Uterus (tissue), 4 donors: ENCODE results near the gene MS4A1. TPM values are rescaled to one million over a fixed set of nuclear protein-coding genes. Genes with fewer than 3 reads are reported as not detected.
"Not testable (repeated sequence)": the region's sequence is repeated elsewhere in the genome, so short reads cannot be mapped to it uniquely, and the experiment has no call there.

Experiments used
- DNase-seq, 2 donors: peaks; one replicate each; pipeline ENCODE4 v3.0.0-alpha.2; 2019 to 2020
- H3K27ac ChIP-seq, 2 donors: fragments of 200-600 bp; sonication (generic); 1 replicate in 1 of 2; 2 replicates in 1 of 2; pipeline ENCODE4 v1.5.1; 2016 to 2018
- H3K27me3 ChIP-seq, 2 donors: fragments of 200-600 bp; sonication (generic); one replicate each; pipeline ENCODE4 v1.5.1; 2018 to 2019; ENCODE audit warnings: control low read depth in 1 of 2
- H3K36me3 ChIP-seq, 2 donors: fragments of 200-600 bp; sonication (generic); one replicate each; pipeline ENCODE4 v1.5.1; 2019; ENCODE audit warnings: control low read depth in 1 of 2
- H3K4me1 ChIP-seq, 2 donors: fragments of 200-600 bp; sonication (generic); one replicate each; pipeline ENCODE4 v1.5.1; 2018 to 2019; ENCODE audit warnings: control low read depth in 1 of 2
- H3K4me3 ChIP-seq, 2 donors: fragments of 200-600 bp; sonication (generic); 1 replicate in 1 of 2; 2 replicates in 1 of 2; pipeline ENCODE4 v1.5.1; 2018 to 2019; ENCODE audit warnings: mild to moderate bottlenecking in 1 of 2
- H3K9me3 ChIP-seq, 2 donors: fragments of 200-600 bp; sonication (generic); one replicate each; pipeline ENCODE4 v1.5.1; 2019; ENCODE audit warnings: control low read depth in 1 of 2
- POLR2A ChIP-seq, 2 donors: fragments of 450-650 bp; IDR thresholded peaks; one replicate each; pipeline ENCODE4 v1.6.1; 2016; ENCODE audit warnings: antibody characterized with exemption in 2 of 2, mild to moderate bottlenecking in 1 of 2, moderate library complexity in 1 of 2
- intact Hi-C: fragments of 100-400 bp; cut with DNase I; formaldehyde crosslinking; loops from one replicate; pipeline ENCODE4 v1.15.1; 2023; ENCODE audit warnings: low total_unique reads
- total RNA-seq, 4 donors: library from RNA; depleted of rRNA in 3 of 4; stranded (reverse); fragments of >200 nt in 3 of 4; gene quantifications; one replicate each; pipeline versions ENCODE4 v1.1.0 to v1.2.4, GENCODE V29; 2014 to 2023
- TF ChIP-seq, protein P1 (sequence below), 4 experiments: fragments of 200-600 bp in 2 of 4; fragments of 450-650 bp in 2 of 4; sonication (generic) in 2 of 4; IDR thresholded peaks; one replicate each; pipeline ENCODE4 v1.5.1; 2016 to 2019; ENCODE audit warnings: antibody characterized with exemption in 4 of 4, mild to moderate bottlenecking in 2 of 4, moderate library complexity in 1 of 4
- donor health status: DM: yes; HTN: yes; CAD: no.

Gene MS4A1
- total RNA-seq, 4 donors from 2014 or later = 0.12 to 1.9 (median 0.59) TPM; not detected in 1

DNA sequence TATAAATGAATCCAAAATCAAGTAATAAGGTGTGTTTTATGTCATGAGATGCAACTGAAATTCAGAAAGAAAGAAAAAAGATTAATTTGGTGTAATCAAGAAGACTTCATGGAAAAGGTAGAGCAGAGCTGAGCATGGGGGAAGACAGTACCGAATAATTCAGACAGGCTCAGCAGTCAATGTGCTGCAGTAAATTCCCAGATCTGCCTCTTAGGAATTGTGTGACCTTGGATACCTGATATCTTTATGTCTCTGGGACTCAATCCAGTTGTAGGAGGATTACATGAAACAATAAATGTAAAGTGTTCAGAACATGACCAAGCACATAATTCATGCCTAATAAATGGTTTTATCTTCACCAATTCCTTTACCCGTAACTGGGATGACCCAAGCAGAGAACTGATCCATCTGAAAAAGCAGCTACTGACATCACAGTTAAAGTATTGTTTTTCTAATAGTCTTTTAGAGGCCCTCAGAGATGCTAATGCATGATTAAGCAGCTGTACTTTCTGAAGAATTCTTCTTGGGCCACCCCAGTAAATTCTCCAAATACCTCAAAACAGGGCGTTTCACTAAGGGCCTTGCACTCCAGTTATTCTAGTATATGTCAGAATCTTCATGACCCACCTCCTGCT is 44.7 kb downstream of the MS4A1 start:
- Histone ChIP-seq H3K27ac (no peak overlapping the region), H3K4me3 (no peak overlapping the region), H3K27me3 (no peaks in the 10 kb centered on the region), H3K36me3 (no peaks in the 10 kb centered on the region), H3K4me1 (no peaks in the 10 kb centered on the region), H3K9me3 (no peaks in the 10 kb centered on the region)
- TF ChIP-seq, protein P1, sequence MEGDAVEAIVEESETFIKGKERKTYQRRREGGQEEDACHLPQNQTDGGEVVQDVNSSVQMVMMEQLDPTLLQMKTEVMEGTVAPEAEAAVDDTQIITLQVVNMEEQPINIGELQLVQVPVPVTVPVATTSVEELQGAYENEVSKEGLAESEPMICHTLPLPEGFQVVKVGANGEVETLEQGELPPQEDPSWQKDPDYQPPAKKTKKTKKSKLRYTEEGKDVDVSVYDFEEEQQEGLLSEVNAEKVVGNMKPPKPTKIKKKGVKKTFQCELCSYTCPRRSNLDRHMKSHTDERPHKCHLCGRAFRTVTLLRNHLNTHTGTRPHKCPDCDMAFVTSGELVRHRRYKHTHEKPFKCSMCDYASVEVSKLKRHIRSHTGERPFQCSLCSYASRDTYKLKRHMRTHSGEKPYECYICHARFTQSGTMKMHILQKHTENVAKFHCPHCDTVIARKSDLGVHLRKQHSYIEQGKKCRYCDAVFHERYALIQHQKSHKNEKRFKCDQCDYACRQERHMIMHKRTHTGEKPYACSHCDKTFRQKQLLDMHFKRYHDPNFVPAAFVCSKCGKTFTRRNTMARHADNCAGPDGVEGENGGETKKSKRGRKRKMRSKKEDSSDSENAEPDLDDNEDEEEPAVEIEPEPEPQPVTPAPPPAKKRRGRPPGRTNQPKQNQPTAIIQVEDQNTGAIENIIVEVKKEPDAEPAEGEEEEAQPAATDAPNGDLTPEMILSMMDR (IDR thresholded peaks at IDR 0.05) = no peak
- no peak for TF ChIP-seq POLR2A (IDR thresholded peaks at IDR 0.05)
- intact Hi-C loops = no loop called here
- DNase-seq = no peak

DNA sequence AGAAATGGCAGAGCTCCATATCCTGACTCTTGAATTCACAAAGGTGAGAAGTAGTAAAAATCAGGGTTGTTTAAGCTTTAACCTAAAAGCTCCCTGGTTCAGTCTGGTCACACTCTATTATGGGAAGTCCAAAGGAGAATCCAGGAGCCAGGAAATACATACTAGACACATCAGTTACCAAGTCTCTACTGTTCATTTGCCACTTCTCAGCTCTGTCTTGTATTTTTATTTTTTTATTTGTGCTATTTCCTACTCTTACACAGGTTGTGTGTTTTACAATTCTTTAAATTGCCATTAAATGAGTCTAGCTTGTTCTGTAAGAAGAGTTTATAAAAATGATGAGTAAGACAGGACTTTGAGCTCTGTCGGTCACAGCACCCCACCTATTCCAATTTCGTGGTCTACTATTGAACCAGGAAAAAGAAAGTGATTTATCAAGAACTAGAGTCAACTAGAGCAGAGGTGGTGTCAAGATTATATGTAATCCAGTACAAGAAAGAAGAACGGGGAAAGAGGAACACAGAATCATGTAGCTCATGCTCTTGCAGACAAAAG is 46.7 kb downstream of the MS4A1 start:
- Histone ChIP-seq H3K9me3 (no peaks in the 10 kb centered on the region), H3K4me1 (no peaks in the 10 kb centered on the region), H3K27ac (no peak overlapping the region), H3K4me3 (no peak overlapping the region), H3K36me3 (no peaks in the 10 kb centered on the region), H3K27me3 (no peaks in the 10 kb centered on the region)
- TF ChIP-seq, protein P1 (IDR thresholded peaks at IDR 0.05) = no peak
- TF ChIP-seq POLR2A (IDR thresholded peaks at IDR 0.05) = no peak
- intact Hi-C loops = no loop called here
- DNase-seq = no peak

DNA sequence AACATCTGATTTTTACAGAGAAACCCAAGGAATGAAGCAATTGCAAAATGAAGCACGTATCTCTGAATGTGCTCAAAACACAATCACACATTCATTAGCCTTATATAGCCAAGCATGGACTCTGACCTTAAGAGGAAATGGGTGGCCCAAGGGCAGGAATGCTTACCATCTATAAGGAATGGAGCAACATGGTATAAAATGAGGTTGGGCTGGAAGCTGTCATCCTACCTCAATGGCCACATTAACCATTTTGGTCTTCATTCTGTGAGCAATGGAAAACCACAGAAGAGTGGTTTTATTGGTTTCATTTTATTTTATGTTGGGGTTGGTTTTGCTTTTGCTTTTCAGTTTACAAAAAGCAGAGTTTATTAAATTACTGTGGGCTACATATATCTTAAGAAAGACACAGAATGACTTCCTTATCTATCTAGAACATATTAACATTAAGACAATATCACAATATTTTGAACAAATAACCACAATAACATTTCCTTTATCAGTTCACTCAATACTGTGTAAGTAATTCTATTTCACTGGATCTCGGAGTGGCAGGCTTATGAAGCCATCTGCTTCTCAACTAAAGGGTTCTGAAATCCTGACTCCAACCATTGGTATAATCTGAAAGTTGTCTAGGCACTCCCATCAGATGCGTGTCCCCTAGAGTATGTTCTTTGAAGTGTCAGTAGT is 48.7 kb downstream of the MS4A1 start:
- Histone ChIP-seq H3K4me1 (no peaks in the 10 kb centered on the region), H3K27ac (no peak overlapping the region), H3K9me3 (no peaks in the 10 kb centered on the region), H3K27me3 (no peaks in the 10 kb centered on the region), H3K4me3 (no peak overlapping the region), H3K36me3 (no peaks in the 10 kb centered on the region)
- TF ChIP-seq, protein P1 (IDR thresholded peaks at IDR 0.05) = no peak
- no peak for TF ChIP-seq POLR2A (IDR thresholded peaks at IDR 0.05)
- no peak for DNase-seq
- intact Hi-C loops = no loop called here

DNA sequence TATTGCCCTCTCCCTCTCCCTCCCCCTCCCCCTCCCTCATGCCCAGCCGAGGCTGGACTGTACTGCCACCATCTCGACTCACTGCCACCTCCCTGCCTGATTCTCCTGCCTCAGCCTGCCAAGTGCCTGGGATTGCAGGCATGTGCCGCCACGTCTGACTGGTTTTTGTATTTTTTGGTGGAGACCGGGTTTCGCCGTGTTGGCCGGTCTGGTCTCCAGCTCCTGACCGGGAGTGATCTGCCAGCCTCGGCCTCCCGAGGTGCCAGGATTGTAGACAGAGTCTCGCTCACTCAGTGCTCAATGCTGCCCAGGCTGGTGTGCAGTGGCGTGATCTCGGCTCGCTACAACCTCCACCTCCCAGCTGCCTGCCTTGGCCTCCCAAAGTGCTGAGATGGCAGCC is 54.0 kb downstream of the MS4A1 start:
- H3K27me3 ChIP-seq, H3K27ac ChIP-seq, H3K36me3 ChIP-seq, intact Hi-C loops, H3K4me3 ChIP-seq, H3K4me1 ChIP-seq, DNase-seq, H3K9me3 ChIP-seq: not testable (repeated sequence)

DNA sequence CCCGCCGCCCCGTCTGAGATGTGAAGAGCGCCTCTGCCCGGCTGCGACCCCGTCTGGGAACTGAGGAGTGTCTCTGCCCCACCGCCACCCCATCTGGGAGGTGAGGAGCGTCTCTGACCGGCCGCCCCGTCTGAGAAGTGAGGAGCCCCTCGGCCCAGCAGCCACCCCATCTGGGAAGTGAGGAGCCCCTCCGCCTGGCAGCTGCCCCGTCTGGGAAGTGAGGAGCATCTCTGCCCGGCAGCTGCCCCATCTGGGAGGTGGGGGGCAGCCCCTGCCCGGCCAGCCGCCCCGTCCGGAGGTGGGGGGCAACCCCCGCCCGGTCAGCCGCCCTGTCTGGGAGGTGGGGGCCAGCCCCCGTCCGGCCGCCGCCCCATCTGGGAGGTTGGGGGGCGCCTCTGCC is 54.6 kb downstream of the MS4A1 start:
- H3K4me1 ChIP-seq, H3K27me3 ChIP-seq, H3K27ac ChIP-seq, DNase-seq, H3K4me3 ChIP-seq, H3K36me3 ChIP-seq, H3K9me3 ChIP-seq, intact Hi-C loops: not testable (repeated sequence)

DNA sequence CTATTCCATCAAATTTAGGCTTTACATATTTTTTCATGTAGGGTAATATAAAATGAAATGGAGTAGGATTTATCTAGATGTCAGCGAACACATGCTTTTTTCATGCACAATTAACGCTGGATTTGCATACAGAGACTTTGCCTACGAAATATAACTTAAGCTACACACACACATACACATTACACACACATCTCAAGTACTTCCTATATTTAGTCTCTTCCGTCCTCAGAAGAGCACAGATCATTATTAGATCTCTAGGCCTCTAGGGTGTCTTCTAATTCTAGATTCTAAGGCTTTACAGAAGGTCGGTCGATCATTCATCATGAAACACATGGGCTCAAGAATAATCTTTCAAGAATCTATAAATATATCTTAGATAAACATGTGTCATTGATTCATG is 55.7 kb downstream of the MS4A1 start:
- H3K4me1 ChIP-seq = no peaks in the 10 kb centered on the region
- TF ChIP-seq POLR2A (IDR thresholded peaks at IDR 0.05) = no peak
- TF ChIP-seq, protein P1 (IDR thresholded peaks at IDR 0.05) = no peak
- no peak overlapping the region for H3K27ac ChIP-seq
- no peaks in the 10 kb centered on the region for H3K36me3 ChIP-seq
- intact Hi-C loops = no loop called here
- no peak for DNase-seq
- no peaks in the 10 kb centered on the region for H3K27me3 ChIP-seq
- H3K9me3 ChIP-seq = no peaks in the 10 kb centered on the region
- no peak overlapping the region for H3K4me3 ChIP-seq
